Measurements from ENCODE around the gene TUBA4A. TPM values are rescaled to one million over a fixed set of nuclear protein-coding genes. Genes with fewer than 3 reads are reported as not detected.

TUBA4A gene
- total and polyA plus RNA-seq, 10 of the 15 experiments (the other 5 are each of a cell fraction or from before 2014, with no cell fraction given): 58.2 to 325 (median 134) TPM

DNA sequence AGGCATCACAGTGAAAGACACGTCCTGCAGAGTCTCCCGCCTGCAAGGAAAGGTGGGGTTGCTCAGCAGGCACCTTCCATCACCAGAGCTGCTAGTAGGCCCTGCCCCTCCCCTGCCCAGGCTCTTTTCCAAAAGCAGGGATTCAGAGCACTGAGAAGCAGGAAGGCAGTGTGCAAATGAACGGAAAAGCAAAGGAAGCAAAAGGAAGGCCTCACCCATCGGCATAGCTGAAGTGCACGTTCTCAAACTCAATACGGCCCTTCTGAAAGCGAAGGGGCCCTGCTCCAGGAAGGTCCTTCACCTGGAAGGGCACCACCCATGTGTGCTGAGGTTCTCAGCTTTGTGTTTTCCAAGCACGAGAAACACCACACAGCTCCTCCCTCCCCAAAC, 40.7 kb downstream of the TUBA4A start:
- H4K20me1 ChIP-seq (ENCODE audit: control insufficient read depth, insufficient read depth): no peaks in the 10 kb centered on the region

More for the DNA sequence above, 40.7 kb downstream of the TUBA4A start:
- no peak for FAIRE-seq
- ChIA-PET CTCF (interaction anchor here (1.4 to 3.0 kb wide), 3 partner anchors 39 to 82 kb away, joined by 4 to 20 read pairs (median 11); partner anchors contain the start of gene SLC23A3), POLR2A (no interaction called here), RAD21 (ENCODE audit: unreplicated experiment) (no interaction called here), SMC1A (ENCODE audit: uncharacterized antibody, unreplicated experiment) (interaction anchor here (1.7 kb wide), 1 partner anchor 42 kb away, joined by 4 read pairs; no protein-coding TSS in a partner anchor)
- Histone ChIP-seq H3K4me3 (no peak overlapping the region), H3K79me2 (ENCODE audit: control insufficient read depth, insufficient read depth, low read length) (peaks cover 6% of the 10 kb centered on the region), H3K27me3 (replicated peaks in 1 of 2; ENCODE audit: control insufficient read depth in 2 of 2, insufficient read depth in 2 of 2, low read length in 1 of 2) (no peaks in the 10 kb centered on the region), H3K36me3 (ENCODE audit: control insufficient read depth in 2 of 2, insufficient read depth in 2 of 2, low read length in 1 of 2) (peaks cover 0 to 15% of the 10 kb centered on the region in 2 experiments; a peak in 3 of 4 replicates), H3K9ac (ENCODE audit: control insufficient read depth, insufficient read depth, low read length) (no peak overlapping the region), H3K4me2 (ENCODE audit: control insufficient read depth, insufficient read depth) (no peak overlapping the region), H3K9me3 (replicated peaks; ENCODE audit: control insufficient read depth, insufficient read depth, low read length) (no peaks in the 10 kb centered on the region), H2AFZ (ENCODE audit: control insufficient read depth, low read depth, low read length) (no peak overlapping the region), H3K27ac (ENCODE audit: control insufficient read depth, insufficient read depth) (no peak overlapping the region), H3K4me1 (ENCODE audit: control insufficient read depth, insufficient read depth, low read length) (peaks cover 8% of the 10 kb centered on the region)
- WGBS (ENCODE audit: insufficient coverage, insufficient replicate concordance, low lambda C conversion rate, missing lambda C conversion rate): 83% methylated on average over 8 of the region's 8 CpGs
- BruUV-seq (replicated peaks): no TSS peak
- TF ChIP-seq HDAC2 (IDR thresholded peaks at IDR 0.05): no peak
- TF ChIP-seq CBX3 (IDR thresholded peaks at IDR 0.05; ENCODE audit: borderline replicate concordance, low read depth): no peak
- TF ChIP-seq SREBF1 (IDR thresholded peaks at IDR 0.05; ENCODE audit: low read length): no peak
- TF ChIP-seq FOS (IDR thresholded peaks at IDR 0.05; ENCODE audit: borderline replicate concordance, extremely low read depth, insufficient read length): no peak
- TF ChIP-seq, protein P1, sequence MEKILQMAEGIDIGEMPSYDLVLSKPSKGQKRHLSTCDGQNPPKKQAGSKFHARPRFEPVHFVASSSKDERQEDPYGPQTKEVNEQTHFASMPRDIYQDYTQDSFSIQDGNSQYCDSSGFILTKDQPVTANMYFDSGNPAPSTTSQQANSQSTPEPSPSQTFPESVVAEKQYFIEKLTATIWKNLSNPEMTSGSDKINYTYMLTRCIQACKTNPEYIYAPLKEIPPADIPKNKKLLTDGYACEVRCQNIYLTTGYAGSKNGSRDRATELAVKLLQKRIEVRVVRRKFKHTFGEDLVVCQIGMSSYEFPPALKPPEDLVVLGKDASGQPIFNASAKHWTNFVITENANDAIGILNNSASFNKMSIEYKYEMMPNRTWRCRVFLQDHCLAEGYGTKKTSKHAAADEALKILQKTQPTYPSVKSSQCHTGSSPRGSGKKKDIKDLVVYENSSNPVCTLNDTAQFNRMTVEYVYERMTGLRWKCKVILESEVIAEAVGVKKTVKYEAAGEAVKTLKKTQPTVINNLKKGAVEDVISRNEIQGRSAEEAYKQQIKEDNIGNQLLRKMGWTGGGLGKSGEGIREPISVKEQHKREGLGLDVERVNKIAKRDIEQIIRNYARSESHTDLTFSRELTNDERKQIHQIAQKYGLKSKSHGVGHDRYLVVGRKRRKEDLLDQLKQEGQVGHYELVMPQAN (conservative IDR thresholded peaks at IDR 0.05): no peak
- TF ChIP-seq NR2C2 (IDR thresholded peaks at IDR 0.05; ENCODE audit: borderline replicate concordance, control insufficient read depth, insufficient read length, low read depth): no peak
- TF ChIP-seq POLR2AphosphoS2 (IDR thresholded peaks at IDR 0.05; ENCODE audit: low read depth, low read length): no peak
- no peak for TF ChIP-seq HDGF (IDR thresholded peaks at IDR 0.05)
- no peak for TF ChIP-seq SIX5 (IDR thresholded peaks at IDR 0.05; ENCODE audit: low read depth, low read length, severe bottlenecking)
- TF ChIP-seq TAF1 (IDR thresholded peaks at IDR 0.05; ENCODE audit: borderline replicate concordance, low read depth, low read length): no peak
- no peak for TF ChIP-seq CHD1 (IDR thresholded peaks at IDR 0.05; ENCODE audit: low read depth, low read length)
- no peak for TF ChIP-seq CBFB (IDR thresholded peaks at IDR 0.05; ENCODE audit: low read depth)
- no peak for TF ChIP-seq ETV6 (conservative IDR thresholded peaks at IDR 0.05 in 1 of 2, IDR thresholded peaks at IDR 0.05 in 1 of 2; ENCODE audit: borderline replicate concordance in 1 of 2, low read depth in 1 of 2)
- no peak for TF ChIP-seq CHD2 (IDR thresholded peaks at IDR 0.05; ENCODE audit: borderline replicate concordance, low read depth, low read length)
- TF ChIP-seq, protein P2, sequence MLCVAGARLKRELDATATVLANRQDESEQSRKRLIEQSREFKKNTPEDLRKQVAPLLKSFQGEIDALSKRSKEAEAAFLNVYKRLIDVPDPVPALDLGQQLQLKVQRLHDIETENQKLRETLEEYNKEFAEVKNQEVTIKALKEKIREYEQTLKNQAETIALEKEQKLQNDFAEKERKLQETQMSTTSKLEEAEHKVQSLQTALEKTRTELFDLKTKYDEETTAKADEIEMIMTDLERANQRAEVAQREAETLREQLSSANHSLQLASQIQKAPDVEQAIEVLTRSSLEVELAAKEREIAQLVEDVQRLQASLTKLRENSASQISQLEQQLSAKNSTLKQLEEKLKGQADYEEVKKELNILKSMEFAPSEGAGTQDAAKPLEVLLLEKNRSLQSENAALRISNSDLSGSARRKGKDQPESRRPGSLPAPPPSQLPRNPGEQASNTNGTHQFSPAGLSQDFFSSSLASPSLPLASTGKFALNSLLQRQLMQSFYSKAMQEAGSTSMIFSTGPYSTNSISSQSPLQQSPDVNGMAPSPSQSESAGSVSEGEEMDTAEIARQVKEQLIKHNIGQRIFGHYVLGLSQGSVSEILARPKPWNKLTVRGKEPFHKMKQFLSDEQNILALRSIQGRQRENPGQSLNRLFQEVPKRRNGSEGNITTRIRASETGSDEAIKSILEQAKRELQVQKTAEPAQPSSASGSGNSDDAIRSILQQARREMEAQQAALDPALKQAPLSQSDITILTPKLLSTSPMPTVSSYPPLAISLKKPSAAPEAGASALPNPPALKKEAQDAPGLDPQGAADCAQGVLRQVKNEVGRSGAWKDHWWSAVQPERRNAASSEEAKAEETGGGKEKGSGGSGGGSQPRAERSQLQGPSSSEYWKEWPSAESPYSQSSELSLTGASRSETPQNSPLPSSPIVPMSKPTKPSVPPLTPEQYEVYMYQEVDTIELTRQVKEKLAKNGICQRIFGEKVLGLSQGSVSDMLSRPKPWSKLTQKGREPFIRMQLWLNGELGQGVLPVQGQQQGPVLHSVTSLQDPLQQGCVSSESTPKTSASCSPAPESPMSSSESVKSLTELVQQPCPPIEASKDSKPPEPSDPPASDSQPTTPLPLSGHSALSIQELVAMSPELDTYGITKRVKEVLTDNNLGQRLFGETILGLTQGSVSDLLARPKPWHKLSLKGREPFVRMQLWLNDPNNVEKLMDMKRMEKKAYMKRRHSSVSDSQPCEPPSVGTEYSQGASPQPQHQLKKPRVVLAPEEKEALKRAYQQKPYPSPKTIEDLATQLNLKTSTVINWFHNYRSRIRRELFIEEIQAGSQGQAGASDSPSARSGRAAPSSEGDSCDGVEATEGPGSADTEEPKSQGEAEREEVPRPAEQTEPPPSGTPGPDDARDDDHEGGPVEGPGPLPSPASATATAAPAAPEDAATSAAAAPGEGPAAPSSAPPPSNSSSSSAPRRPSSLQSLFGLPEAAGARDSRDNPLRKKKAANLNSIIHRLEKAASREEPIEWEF (IDR thresholded peaks at IDR 0.05; ENCODE audit: insufficient replicate concordance, low read depth, low read length): no peak
- TF ChIP-seq SPI1 (IDR thresholded peaks at IDR 0.05; ENCODE audit: borderline replicate concordance, insufficient read depth, low read depth, low read length): no peak
- TF ChIP-seq RB1 (IDR thresholded peaks at IDR 0.05; ENCODE audit: borderline replicate concordance): no peak
- TF ChIP-seq KDM1A (IDR thresholded peaks at IDR 0.05; ENCODE audit: borderline replicate concordance): no peak
- TF ChIP-seq MEF2B (IDR thresholded peaks at IDR 0.05; ENCODE audit: partially characterized antibody, poor library complexity, severe bottlenecking): no peak
- intact Hi-C loops (cut with micrococcal nuclease; ENCODE audit: unreplicated experiment): no loop called here
- in situ Hi-C loops (cut with MboI): no loop called here
- ATAC-seq: no peak
- DNase-seq (ENCODE audit: low read depth, low spot score): no peak

Measured in GM12878 (cell line).